Mammary epithelial cell (primary cell): ENCODE results near the gene SLFN5.

ENCODE experiments used
- EZH2 ChIP-seq: IDR thresholded peaks from 2 replicates; pipeline ENCODE4 v1.6.1; 2012; ENCODE audit warnings: low read length, inconsistent platforms, borderline replicate concordance
- TF ChIP-seq, protein P1 (sequence below), 2 donors: IDR thresholded peaks in 1 of 2; conservative IDR thresholded peaks in 1 of 2; 2 replicates each; pipeline ENCODE4 v1.5.1; 2011 to 2012; ENCODE audit warnings: inconsistent platforms in 2 of 2, low read length in 2 of 2, mild to moderate bottlenecking in 2 of 2, control low read depth in 1 of 2, low read depth in 1 of 2; ENCODE audit not compliant: insufficient read depth in 1 of 2; ENCODE audit errors: extremely low read depth in 1 of 2

DNA sequence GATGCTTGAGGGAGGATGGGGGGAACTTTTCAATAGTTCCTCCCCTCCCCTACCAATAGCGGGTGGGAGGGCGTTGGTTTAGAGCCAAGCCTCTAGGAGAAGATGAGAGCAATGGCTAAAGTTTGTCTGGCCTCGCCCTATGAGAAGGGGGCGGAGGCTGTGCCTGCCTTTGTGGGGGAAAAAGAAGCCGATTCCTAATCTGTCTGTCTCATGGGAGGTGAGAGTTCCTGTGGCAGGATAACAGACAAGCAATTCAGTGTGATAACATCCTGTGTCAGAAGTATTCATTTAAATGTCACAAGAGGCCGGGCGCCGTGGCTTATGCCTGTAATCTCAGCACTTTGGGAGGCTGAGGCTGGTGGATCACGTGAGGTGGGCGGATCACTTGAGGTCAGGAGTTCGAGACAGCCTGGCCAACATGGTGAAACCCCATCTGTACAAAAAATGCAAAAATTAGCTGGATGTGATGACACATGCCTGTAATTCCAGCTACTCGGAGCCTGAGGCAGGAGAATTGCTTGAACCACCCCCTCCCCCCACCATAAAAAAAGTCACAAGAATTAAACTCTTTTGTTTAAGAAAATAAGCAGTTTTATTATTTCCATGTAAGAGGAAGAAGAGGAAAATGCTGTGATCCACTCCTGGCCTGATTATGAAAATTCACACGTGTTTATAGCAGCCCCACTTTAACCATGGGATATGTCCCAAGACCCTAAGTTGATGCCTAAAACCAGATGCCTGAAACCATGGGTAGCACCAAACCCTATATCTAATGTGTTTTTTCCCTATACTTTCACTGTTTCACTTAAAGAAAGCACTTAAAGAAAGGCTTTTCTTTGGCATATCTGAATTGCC lies 1.7 kb downstream of the SLFN5 start:
- TF ChIP-seq EZH2 = no peak
- TF ChIP-seq, protein P1, sequence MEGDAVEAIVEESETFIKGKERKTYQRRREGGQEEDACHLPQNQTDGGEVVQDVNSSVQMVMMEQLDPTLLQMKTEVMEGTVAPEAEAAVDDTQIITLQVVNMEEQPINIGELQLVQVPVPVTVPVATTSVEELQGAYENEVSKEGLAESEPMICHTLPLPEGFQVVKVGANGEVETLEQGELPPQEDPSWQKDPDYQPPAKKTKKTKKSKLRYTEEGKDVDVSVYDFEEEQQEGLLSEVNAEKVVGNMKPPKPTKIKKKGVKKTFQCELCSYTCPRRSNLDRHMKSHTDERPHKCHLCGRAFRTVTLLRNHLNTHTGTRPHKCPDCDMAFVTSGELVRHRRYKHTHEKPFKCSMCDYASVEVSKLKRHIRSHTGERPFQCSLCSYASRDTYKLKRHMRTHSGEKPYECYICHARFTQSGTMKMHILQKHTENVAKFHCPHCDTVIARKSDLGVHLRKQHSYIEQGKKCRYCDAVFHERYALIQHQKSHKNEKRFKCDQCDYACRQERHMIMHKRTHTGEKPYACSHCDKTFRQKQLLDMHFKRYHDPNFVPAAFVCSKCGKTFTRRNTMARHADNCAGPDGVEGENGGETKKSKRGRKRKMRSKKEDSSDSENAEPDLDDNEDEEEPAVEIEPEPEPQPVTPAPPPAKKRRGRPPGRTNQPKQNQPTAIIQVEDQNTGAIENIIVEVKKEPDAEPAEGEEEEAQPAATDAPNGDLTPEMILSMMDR (conservative IDR thresholded peaks at IDR 0.05 in 1 of 2, IDR thresholded peaks at IDR 0.05 in 1 of 2; ENCODE audit: extremely low read depth in 1 of 2, insufficient read depth in 1 of 2, low read depth in 1 of 2, low read length in 2 of 2) = no peak
